A172 (cell line): ENCODE data around the gene FANCC. TPM values are rescaled to one million over a fixed set of nuclear protein-coding genes. Genes with fewer than 3 reads are reported as not detected.

Source experiments
- DNase-seq: peaks from one replicate; pipeline ENCODE4 v3.0.0-alpha.2; 2015; ENCODE audit warnings: low spot score
- total RNA-seq: library from RNA; depleted of rRNA; stranded (reverse); fragments of >200 nt; shearing (Covaris generic); gene quantifications from 2 replicates; pipeline ENCODE4 v1.2.3, GENCODE V29; 2014; rRNA removed

FANCC gene
- total RNA-seq, 1 experiment from 2014 or later, result 18.2 TPM

DNA sequence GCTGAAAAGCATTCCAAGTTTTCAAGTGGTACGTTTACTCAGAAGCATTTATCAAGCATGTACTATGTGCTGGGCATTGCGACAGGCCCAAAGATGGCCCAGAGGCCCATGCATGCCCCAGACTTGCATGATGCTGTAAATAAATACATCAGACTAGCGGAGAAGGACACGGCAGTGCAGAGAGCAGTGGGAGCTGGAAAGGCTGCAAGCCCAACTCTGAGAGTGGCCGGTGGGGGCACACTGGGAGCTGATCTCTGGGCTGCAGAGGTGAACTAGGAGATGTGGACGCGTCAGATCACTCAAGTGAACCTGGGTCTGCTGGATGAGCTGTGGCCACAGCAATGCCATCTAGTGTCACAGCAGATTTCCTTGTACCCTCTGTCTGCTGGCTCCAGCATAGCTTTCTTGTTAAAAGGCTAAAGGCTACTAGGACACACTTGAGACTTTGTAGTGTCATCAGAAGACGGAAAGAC lies 246.9 kb downstream of the FANCC start:
- DNase-seq, result no peak

DNA sequence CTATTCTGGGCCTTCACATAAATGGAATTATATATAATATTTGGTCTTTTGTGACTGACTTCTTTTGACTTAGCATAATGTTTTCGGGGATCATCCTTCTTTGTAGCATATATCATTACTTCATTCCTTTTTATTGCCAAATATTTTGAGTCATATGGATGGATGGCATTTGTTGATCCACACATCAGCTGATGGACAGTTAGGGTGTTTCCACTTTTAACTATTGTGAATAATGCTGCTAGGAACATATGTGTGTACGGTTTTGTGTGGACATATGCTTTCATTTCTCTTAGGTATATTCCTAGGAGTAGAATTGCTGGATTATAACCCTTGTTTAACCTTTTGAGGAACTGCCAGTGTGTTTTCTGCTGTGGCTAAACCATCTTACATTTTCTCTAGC lies 249.6 kb downstream of the FANCC start:
- DNase-seq, result no peak

DNA sequence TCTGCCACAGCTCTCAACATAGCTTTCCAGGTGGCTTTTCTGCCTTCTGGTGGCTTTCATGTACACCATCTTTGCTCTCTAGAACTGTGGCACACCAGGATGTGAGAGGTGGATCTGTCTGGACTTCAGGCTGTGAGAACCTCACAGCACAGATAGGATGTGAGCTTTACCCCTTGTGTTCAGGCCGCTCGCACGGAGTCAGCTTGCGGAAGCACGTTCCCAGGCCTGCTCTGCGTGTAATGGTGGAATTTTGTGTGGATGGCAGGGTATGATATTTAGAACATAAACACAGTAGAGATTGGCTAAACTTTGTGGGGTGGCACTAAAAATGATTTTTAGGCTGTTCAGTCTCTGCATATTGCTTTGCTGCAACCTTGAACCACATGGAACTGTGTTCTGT lies 250.5 kb downstream of the FANCC start:
- DNase-seq, result no peak

GRCh38 chr9:95065224-95065623 lies 252.3 kb downstream of the FANCC start:
- DNase-seq, result no peak

DNA sequence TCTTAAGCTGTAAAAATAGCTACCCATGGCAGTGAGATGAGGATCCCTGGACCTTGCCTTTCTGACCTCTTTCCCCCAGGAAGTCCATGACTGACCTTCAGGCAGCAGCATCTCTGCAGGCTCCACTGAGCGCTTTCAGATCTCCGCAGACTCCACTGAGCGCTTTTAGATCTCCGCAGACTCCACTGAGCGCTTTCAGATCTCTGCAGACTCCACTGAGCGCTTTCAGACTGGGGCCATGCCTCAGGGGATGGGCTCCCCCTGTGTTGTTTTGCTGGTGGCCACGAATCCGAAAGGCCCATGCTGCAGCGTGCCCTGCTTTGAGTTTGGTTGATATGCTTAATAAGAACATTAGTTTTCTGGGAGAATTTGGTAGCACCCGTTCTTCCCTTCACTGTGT lies 254.2 kb downstream of the FANCC start:
- DNase-seq, result no peak

GRCh38 chr9:95062596-95063065 lies 254.9 kb downstream of the FANCC start:
- no peak for DNase-seq

- no peak for DNase-seq
Measured at GRCh38 chr9:95061916-95062595, 255.5 kb downstream of the FANCC start.

- DNase-seq, result no peak
Measured at GRCh38 chr9:95060916-95061315, 256.6 kb downstream of the FANCC start.

DNA sequence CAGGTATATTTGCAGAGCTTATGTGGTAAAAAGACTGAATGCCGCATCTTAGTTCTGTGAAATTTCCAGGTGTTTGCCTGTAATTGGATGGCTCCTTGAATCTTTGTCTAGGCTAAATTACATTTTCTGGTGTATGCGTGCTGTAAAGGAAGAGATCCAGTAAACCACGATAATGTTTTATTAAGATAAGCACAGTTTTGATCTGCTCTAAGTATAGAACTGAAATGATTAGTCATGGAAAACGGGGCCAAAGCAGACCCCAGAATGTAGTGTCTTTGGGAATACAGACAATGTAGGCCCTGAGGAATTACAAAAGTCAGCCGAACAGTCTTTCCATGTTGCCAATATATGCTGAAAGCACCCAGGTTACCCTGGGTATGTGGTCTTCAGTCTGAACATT lies 257.3 kb downstream of the FANCC start:
- no peak for DNase-seq

- no peak for DNase-seq
Measured at GRCh38 chr9:95058795-95059386, 258.6 kb downstream of the FANCC start.

DNA sequence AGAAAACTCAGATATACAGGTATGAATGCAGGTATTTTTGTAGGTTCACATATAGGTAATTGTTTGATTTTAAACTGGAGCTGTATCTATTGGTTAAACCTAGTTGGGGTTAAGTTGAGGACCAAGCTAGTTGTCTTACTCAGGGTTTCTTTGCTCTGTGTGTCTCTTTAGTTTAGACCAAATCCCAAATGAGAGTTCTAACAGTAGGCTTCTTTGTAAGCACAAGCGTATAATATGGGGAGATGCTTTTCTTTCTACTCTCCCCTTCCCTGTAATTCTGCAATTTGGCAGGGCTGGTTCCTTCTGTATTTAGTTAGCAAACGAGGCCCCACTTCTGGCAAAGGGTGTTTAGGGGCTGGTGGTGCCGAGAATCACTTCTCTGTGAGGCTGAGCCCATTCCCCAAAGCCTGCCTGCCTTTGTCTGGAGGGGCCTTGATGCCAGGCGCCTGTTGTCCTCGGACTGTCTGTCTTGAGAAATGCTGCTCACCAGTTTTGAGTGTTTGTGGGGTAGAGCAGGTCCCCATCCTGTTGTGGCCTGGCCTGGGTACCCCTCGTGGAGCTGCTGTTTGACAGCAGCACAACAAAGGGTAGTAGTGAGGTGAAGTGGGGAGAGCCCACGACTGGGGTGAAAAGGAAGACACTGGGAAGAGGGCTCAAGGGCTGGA lies 259.3 kb downstream of the FANCC start:
- no peak for DNase-seq

GRCh38 chr9:95057101-95057500 lies 260.4 kb downstream of the FANCC start:
- DNase-seq, result no peak

DNA sequence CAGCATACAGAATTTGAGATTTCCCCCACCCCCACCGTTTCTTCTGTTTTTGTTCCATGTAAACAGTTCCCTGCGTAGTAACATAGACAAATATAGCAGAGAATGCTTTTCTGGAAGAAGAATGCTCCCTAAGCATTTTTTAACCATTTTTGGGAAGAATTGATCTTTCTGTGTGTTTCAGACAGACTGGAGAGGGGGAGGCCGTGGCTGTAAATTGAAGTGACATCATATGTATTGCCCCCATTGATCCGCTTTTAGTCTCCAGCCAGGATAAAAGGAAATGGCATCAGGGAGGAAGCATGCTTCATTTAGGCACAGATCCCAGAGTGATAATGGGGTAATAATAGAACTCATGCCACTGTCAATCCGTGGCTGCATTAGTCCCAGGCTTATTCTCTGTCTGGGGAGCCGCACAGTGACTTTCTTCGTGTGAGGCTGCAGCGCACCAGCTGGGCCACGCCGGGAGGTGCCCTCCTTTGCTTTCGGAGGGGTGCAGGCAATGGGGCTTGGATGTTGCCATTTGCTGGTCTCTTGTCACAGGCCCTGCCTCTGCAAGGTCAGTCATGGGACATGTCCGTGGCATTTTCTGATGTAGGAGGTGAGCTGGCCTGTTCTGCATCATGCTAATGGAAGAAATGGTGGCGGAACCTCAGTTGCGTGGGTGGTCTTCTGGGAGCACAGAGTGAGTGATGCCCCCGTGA lies 261.5 kb downstream of the FANCC start:
- no peak for DNase-seq

GRCh38 chr9:95055334-95055850 lies 262.1 kb downstream of the FANCC start:
- DNase-seq, result no peak

DNA sequence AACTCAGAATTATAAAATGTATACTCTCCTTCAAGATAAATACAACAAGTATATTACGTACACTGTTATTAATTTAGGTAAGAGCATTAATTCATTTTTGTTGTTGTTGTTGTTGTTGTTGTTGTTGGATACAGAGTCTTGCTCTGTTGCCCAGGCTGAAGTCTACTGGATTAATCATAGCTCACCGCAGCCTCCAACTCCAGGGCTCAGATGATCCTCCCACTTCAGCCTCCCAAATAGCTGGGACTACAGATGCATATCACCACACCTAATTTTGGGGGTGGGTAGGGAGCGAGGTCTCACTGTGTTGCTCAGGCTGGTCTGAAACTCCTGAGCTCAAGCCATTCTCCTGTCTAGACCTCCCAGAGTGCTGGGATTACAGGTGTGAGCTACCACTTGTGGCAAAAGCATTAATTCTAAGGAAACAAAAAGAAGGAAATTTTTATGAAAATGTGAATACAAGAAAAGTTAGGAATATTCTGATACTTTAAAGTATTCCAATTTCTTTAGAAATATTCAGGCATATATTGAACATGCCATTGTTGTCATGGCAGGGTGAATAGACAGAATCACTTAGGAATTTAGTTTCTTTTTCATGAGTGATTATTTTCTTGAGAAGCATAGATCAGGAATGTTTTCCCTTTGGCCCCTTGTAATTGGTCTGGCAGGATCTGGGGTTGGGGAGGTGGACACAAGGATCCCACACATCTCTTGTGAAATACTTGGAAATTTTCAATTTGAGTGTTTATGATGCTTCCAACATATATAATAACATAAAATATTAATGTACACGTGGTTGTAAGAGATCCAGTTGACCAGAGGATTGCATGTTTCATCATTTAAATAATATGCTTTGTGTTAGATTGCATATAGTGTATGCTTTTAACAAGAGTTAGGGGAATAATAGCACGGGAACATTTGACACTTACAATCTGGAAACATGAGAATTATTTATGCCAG lies 263.6 kb downstream of the FANCC start:
- DNase-seq, result no peak

- no peak for DNase-seq
Measured at GRCh38 chr9:95049761-95050160, 267.7 kb downstream of the FANCC start.

Other genes with a start within 250 kb of the FANCC start
- 5.2 and 36.7 TPM in 2 replicates for gene PTCH1, start 199.3 kb upstream of the FANCC start, total RNA-seq